Ramos (cell line): Measurements from ENCODE around the gene PIK3CD.

Experiments
- in situ Hi-C: fragments of 300-500 bp; cut with MboI; formaldehyde crosslinking; loops from one replicate; pipeline ENCODE4 v1.14.3; 2022; ENCODE audit warnings: low sequenced_read_pairs; ENCODE audit not compliant: unreplicated experiment

Gene PIK3CD

DNA sequence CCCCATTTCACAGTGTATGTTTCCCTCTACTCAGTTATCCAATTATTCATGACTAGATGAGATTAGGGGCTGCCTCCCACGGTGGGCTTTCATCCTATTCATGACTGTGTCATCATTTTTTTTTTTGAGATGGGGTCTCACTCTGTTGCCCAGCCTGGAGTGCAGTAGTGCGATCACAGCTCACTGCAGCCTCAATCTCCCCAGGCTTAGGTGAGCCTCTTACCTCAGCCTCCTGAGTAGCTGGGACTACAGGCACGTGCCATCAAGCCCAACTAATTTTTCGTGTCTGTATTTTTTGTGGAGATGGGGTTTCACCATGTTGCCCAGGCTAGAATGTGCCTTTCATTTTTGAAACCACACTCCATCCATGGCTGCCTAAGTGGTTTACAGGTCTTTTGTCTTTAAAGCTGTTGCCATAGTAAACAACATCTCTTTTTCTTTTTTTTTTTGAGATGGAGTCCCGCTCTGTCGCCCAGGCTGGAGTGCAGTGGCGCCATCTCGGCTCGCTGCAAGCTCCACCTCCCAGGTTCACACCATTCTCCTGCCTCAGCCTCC, 60.0 kb downstream of the PIK3CD start:
- in situ Hi-C loops, result loop anchor here (10.0 kb wide), 1 partner anchor 77 kb away; no protein-coding TSS in a partner anchor

DNA sequence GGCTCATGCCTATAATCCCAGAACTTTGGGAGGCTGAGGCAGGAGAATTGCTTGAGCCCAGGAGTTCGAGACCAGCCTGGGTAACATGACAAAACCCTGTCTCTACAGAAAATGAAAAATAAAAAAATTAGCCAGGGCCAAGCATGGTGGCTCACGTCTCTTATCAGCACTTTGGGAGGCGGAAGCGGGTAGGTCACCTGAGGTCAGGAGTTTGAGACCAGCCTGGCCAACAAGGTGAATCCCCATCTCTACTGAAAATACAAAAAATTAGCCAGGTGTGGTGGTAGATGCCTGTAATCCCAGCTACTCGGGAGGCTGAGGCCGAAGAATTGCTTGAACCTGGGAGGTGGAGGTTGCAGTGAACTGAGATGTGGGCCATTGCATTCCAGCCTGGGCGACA, 61.2 kb downstream of the PIK3CD start:
- in situ Hi-C loops, result loop anchor here (10.0 kb wide), 1 partner anchor 78 kb away; no protein-coding TSS in a partner anchor

DNA sequence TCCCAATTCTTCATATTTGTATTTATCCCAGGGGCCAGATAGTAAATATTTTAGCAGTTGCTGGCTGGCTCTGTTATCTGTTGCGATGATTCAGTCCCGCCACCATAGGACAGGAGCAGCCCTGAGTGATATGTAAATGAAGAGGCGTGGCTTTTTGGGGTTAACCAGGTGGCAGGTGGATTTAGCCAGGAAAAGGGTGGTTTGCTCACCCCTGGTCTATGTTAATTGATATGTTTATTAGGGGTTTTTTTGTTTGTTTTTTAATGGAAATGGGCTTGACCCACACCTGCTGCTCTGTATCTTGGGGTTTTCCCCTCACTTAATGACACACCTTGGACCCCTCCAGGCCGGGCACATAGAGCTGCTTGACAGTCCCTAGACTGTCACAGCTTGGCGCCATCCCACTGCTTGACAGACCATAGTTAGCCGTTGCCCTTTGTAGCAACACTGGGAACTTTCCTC, 62.8 kb downstream of the PIK3CD start:
- in situ Hi-C loops, result loop anchor here (10.0 kb wide), 1 partner anchor 79 kb away; no protein-coding TSS in a partner anchor

DNA sequence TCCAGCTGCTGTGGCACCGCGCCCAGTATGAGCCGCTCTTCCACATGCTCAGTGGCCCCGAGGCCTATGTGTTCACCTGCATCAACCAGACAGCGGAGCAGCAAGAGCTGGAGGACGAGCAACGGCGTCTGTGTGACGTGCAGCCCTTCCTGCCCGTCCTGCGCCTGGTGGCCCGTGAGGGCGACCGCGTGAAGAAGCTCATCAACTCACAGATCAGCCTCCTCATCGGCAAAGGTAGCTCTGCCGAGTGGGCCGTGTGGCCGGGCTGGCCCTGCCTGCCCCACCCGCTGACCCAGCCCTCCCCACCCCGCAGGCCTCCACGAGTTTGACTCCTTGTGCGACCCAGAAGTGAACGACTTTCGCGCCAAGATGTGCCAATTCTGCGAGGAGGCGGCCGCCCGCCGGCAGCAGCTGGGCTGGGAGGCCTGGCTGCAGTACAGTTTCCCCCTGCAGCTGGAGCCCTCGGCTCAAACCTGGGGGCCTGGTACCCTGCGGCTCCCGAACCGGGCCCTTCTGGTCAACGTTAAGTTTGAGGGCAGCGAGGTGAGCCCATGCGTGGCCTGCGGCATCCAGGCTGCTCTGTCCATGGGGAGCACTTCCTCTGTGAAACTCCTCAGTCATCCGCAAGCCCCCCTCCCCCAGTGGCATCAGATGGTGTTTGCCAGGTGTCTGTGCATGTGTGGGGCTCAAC, 64.2 kb downstream of the PIK3CD start:
- in situ Hi-C loops, result loop anchor here (10.0 kb wide), 1 partner anchor 81 kb away; no protein-coding TSS in a partner anchor

DNA sequence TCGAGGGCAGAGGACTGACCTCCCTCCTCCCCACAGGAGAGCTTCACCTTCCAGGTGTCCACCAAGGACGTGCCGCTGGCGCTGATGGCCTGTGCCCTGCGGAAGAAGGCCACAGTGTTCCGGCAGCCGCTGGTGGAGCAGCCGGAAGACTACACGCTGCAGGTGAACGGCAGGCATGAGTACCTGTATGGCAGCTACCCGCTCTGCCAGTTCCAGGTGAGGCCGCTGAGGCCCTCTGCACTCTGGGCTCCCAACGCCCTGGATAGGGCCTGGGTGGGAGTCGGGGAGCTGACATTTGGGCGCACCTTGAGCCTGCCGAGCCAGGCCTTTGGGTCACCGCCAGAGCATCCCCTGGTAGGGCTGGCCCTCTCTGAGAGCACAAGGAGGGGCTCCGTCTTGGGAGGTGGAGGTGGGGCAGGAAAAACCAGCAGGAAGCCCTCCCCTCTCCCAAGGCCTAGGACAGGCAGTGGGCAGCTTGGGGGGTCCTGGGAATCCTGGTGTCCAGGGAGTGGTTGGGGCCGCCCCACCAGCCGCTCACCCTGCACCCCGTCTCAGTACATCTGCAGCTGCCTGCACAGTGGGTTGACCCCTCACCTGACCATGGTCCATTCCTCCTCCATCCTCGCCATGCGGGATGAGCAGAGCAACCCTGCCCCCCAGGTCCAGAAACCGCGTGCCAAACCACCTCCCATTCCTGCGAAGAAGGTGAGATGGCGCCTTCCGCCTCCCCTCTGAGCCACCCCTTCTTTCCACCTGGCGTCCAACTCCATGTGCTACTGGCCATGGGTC, 65.1 kb downstream of the PIK3CD start:
- in situ Hi-C loops, result loop anchor here (10.0 kb wide), 1 partner anchor 82 kb away; no protein-coding TSS in a partner anchor

DNA sequence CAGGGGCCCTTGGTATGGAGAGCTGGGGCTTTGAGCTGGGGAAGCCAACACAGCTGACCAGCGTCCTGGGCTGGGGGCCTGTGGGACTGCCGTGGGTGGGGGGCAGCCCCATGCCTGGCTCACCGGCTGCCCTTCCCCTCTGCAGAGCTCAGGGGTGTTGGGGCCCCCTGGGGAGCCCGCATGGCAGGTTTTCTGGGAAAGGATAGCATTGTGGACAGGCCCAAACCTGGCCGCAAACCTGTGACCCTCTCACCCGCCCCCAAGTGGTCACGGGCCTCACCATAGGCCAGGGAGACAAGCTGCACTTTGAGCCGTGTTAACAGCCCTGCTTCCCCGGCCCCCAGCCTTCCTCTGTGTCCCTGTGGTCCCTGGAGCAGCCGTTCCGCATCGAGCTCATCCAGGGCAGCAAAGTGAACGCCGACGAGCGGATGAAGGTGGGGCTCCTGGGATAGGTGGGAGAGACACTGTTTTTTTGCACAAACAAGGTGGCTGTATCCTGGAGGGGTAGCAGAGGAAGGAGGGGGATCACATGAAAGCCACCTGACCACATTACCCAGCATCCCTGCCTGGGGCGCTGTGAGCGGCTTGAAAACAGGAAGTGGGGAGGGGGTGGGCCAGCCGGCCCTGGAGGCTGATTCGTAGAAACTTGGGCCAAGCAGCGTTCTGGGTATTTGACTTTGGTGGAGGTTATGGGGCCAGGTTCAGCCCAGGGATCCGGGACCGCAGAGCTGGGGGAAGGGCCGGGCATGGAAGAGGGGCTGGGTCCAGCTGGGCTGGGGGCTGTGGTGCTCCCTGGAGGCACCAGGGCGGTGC, 65.9 kb downstream of the PIK3CD start:
- in situ Hi-C loops, result loop anchor here (10.0 kb wide), 1 partner anchor 83 kb away; no protein-coding TSS in a partner anchor

DNA sequence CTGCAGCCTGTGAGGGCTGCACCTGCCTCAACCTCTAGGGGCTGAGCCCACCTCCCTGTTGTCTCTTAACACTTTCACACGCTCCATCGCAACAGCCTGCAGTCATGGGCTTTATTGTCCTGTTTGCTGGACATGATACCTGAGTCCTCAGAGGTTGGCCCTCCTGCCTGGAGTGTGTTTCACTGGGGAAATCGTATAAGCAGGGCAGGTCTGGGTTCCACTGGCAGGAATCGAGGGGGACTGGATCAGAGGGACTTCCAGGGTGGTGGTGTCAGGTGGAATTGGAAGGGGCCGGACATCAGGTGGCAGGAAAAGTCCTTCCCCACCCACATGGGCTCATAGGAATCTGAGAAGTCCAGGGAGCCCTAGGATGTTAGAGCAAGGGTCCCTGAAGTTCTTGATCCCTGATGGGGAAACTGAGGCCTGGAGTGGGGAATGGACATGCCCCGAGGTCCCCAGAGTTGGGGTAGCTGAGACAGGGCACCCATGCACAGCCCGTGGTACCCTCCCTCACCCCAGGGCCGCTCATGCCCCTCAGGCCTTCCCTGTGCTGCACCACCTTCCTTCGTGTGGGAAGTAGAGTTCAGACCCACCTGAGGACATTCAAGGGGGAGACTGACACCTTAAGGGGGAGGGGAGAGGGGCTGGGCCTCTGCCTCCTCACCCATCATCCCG, 66.6 kb downstream of the PIK3CD start:
- in situ Hi-C loops, result loop anchor here (10.0 kb wide), 1 partner anchor 83 kb away; no protein-coding TSS in a partner anchor

DNA sequence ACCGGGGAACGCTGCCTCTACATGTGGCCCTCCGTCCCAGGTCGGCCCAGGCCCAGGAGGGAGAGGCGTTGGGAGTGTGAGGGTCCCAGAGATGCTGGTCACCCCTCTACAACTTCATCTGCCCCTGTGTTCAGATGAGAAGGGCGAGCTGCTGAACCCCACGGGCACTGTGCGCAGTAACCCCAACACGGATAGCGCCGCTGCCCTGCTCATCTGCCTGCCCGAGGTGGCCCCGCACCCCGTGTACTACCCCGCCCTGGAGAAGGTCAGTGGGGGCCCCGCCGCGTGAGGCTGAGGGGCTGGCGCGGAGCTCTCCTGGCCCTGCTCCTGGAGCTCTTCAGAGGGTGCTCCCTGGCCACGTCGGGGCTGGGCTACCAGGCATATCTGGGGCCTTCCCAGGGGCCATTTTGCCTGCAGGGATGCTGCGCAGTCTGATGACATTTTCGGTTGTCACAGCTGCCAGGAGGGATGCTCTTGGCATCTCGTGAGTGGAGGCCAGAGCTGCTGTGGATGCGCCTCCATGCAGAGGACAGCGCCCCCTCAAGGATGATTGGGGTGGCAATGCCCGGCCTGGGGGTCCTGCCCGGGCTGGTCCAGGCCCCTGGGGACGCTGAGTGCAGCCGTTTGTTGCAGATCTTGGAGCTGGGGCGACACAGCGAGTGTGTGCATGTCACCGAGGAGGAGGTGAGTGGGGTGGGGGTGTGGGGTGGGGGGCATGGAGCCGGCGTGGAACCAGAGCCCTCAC, 68.6 kb downstream of the PIK3CD start:
- in situ Hi-C loops, result loop anchor here (10.0 kb wide), 1 partner anchor 85 kb away; no protein-coding TSS in a partner anchor

DNA sequence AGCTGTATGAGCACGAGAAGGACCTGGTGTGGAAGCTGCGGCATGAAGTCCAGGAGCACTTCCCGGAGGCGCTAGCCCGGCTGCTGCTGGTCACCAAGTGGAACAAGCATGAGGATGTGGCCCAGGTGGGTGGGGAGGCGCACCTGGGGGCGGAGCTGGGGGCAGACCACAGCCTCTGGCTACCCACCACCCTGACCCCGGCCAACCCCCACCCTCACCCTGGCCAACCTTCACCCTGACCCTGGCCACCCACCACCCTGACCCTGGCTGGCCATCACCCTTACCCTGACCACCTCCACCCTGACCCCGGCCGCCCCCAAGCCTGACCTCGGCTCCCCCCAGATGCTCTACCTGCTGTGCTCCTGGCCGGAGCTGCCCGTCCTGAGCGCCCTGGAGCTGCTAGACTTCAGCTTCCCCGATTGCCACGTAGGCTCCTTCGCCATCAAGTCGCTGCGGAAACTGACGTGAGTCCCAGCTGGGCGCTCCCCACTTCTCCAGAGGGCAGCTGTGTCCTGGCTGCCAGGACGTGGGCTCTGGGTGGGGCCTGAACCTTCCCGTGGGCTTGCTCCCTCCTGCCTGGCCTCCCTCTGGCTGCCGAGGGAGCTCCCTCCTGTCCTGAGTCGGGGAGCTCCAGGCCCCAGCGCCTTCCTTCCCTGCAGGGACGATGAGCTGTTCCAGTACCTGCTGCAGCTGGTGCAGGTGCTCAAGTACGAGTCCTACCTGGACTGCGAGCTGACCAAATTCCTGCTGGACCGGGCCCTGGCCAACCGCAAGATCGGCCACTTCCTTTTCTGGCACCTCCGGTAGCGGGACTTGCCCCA, 69.5 kb downstream of the PIK3CD start:
- in situ Hi-C loops, result no loop called here

DNA sequence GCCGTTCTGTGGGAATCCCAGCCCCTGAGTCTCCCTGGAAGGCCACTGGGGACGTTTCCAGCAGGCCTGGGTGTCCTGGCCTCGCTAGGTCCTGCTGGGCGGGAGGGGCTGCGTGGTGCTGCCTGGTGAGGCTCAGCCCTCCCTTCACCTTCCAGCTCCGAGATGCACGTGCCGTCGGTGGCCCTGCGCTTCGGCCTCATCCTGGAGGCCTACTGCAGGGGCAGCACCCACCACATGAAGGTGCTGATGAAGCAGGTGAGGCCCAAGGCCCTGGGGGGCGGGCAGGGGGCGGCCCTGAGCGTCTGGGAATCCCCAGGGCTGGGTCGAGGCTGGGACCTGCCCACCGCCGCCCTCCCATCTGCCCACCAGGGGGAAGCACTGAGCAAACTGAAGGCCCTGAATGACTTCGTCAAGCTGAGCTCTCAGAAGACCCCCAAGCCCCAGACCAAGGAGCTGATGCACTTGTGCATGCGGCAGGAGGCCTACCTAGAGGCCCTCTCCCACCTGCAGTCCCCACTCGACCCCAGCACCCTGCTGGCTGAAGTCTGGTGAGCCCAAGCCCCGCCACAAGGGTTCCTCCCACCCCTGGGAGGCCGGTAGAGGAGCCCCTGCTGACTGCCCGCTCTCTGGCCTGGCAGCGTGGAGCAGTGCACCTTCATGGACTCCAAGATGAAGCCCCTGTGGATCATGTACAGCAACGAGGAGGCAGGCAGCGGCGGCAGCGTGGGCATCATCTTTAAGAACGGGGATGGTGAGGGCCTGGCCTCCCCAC, 70.3 kb downstream of the PIK3CD start:
- in situ Hi-C loops, result no loop called here

DNA sequence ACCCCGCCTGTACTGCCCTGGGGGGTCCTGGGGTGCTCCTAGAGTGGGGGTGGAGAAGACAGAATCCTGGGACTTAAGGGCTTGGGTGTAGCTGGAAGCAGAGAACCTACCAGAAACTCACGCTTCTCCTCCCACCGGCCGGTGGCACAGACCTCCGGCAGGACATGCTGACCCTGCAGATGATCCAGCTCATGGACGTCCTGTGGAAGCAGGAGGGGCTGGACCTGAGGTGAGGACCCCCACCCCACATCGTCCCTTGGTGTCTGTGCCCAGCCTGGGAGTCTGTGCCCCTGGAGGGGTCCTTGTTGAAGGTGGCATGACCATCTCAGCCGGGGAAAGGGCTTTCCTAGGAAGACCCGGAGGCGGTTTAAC, 70.8 kb downstream of the PIK3CD start:
- in situ Hi-C loops, result no loop called here

DNA sequence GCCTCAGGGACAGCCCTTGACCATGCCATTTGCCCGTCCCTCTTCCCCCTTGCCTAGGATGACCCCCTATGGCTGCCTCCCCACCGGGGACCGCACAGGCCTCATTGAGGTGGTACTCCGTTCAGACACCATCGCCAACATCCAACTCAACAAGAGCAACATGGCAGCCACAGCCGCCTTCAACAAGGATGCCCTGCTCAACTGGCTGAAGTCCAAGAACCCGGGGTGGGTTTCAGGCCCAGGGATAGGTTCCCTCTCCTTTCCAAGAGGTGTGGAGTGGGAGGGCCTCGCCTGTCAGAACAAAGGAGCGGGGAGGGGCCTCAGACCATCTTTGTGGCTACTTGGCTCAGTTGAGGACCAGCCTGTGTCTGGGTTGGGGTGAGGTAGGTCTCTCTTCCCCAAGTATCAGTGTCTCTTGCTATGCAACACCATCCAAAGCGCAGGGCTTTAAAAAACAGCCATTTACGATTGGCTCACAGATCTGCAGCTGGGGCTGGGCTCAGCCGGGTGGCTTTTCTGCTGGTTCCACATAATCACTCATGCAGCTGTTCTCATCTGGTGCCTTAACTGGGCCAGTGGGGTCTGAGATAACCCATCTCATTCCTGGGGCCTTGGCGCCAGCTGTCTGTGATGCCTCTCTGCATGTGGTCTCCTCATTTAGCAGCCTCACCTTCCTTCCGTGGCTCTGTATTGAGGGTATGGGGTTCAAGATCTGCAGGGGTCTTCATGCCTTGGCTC, 71.7 kb downstream of the PIK3CD start:
- in situ Hi-C loops, result no loop called here

DNA sequence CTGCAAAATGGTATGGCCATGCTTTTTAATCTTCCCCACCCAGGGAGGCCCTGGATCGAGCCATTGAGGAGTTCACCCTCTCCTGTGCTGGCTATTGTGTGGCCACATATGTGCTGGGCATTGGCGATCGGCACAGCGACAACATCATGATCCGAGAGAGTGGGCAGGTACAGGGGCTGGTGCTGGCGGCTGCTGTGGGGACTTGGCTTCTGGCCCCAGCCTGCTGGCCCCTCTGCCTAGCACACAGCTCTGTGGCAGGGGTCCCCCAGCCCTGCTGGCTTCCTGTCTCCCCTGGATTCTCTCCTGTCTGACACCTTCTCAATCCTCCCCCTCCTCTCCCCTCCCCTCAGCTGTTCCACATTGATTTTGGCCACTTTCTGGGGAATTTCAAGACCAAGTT, 72.4 kb downstream of the PIK3CD start:
- in situ Hi-C loops, result no loop called here

DNA sequence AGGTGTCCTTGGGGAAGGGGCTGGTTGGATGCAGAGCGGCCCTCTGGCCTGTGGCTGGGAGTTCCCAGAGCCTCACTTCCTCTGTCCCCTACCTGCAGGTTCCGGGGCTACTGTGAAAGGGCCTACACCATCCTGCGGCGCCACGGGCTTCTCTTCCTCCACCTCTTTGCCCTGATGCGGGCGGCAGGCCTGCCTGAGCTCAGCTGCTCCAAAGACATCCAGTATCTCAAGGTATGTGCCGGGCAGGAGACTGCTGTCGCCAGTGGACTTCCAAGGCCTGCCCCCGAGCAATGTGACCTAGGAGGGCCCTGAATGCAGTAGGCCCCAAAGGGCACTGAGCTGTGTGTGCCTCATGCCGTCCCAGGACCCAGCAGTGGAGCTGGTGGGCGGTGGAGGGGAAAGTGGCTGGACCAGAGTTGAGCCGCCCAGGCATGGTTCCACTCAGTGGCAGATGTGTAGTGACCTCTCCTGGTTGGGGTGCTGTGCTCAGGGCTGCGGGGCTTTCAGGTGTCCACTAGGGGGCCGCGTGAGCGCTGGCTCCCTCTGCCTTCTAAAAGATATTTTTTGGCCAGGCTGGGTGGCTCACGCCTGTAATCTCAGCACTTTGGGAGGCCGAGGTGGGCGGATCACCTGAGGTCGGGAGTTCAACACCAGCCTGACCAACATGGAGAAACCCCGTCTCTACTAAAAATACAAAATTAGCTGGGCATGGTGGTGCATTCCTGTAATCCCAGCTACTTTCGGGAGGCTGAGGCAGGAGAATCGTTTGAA, 73.4 kb downstream of the PIK3CD start:
- in situ Hi-C loops, result loop anchor here (5.0 to 25.0 kb wide), 2 partner anchors 142 to 687 kb away; no protein-coding TSS in a partner anchor

DNA sequence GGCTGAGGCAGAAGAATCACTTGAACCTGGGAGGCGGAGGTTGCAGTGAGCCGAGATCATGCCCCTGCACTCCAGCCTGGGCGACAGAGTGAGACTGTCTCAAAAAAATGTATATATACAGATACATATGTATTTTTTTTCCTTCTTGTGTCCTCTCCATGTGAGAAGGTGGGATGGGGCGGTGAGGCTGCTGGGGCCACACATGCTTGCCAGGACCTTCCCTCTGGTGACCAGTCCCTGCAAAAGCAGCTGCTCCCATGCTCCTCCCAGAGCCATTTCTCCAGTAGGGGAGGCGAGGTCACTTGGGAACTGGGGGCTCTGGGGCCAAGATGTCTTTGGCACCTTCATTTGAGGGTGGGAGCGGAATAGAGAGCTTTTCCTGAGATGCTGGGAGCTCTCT, 74.9 kb downstream of the PIK3CD start:
- in situ Hi-C loops, result loop anchor here (5.0 to 25.0 kb wide), 2 partner anchors 141 to 686 kb away; no protein-coding TSS in a partner anchor
